Neuron (in vitro differentiated cells): Measurements from ENCODE around the gene EDC3.

Experiments
- H2AFZ ChIP-seq: one replicate; pipeline ENCODE4 v1.6.1; 2013; ENCODE audit warnings: low read depth, mild to moderate bottlenecking, inconsistent platforms, low read length, moderate library complexity
- H3K27me3 ChIP-seq: one replicate; pipeline ENCODE4 v1.6.1; 2013; ENCODE audit warnings: low read length; ENCODE audit not compliant: insufficient read depth
- H3K36me3 ChIP-seq: one replicate; pipeline ENCODE4 v1.6.1; 2013; ENCODE audit warnings: low read length; ENCODE audit not compliant: insufficient read depth
- H3K4me1 ChIP-seq: one replicate; pipeline ENCODE4 v1.6.1; 2013; ENCODE audit warnings: low read length; ENCODE audit not compliant: insufficient read depth
- H3K4me3 ChIP-seq: 2 replicates; pipeline ENCODE4 v1.5.1; 2013; ENCODE audit warnings: mild to moderate bottlenecking, low read length, moderate library complexity
- H3K9me3 ChIP-seq: one replicate; pipeline ENCODE4 v1.6.1; 2013; ENCODE audit warnings: low read length

Gene EDC3

DNA sequence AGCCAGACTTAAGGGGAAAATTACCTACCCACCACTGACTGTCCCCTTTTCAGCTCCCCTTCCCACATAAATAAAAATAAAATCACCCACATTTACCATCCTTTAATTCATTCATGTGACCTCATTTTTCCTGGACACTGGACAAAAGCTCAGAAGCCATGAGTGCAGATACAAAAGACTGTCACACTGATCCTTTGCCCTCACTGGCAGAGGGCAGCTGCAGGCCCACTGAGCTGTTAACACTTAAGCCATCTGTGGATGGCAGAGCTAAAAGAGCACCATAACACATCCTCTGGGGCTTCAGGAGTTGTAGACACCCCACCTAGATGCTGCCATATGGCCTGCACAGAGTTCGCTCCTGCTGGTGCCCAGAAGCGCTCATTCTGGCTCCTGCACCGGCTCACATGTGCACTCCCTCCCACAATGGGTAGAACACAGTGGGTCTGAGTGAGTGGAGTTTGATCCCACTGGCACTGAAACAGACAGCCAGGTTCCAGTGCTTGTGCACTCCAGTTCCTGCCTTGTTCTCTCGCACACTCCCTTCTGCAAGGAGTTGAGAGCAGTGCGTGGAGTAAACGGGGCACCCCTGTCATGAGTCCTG, 38.8 kb downstream of the EDC3 start:
- Histone ChIP-seq H3K4me1 (peaks cover 21% of the 10 kb centered on the region), H3K36me3 (peaks cover 13% of the 10 kb centered on the region), H3K27me3 (no peaks in the 10 kb centered on the region), H3K4me3 (no peak overlapping the region), H2AFZ (no peak overlapping the region), H3K9me3 (no peaks in the 10 kb centered on the region)

DNA sequence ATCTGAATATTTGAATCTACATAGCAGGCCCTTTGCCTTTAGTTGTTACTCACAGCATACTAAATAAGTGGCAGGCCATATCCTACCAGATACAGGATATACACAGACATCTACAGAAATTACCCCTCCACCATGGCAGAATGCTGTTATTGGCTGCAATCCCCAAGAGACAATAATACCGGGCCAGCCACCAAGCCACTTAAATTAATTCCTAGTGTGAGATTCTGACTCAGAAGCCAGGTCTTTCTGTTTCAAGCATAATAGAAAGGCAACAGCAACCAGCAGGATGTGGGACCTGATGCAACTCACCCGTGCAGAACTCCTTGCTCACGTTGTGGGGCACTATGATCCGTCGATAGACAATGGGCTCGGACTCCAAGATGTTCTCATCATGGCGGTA, 40.4 kb downstream of the EDC3 start:
- peaks cover 21% of the 10 kb centered on the region for H3K4me1 ChIP-seq
- H3K4me3 ChIP-seq = no peak overlapping the region
- no peaks in the 10 kb centered on the region for H3K9me3 ChIP-seq
- H2AFZ ChIP-seq = no peak overlapping the region
- H3K36me3 ChIP-seq = peaks cover 15% of the 10 kb centered on the region
- no peaks in the 10 kb centered on the region for H3K27me3 ChIP-seq

- Histone ChIP-seq H3K36me3 (peaks cover 17% of the 10 kb centered on the region), H3K27me3 (no peaks in the 10 kb centered on the region), H3K4me3 (no peak overlapping the region), H2AFZ (no peak overlapping the region), H3K9me3 (no peaks in the 10 kb centered on the region), H3K4me1 (peaks cover 21% of the 10 kb centered on the region)
Observed at GRCh38 chr15:74653426-74654102, 42.3 kb downstream of the EDC3 start.

DNA sequence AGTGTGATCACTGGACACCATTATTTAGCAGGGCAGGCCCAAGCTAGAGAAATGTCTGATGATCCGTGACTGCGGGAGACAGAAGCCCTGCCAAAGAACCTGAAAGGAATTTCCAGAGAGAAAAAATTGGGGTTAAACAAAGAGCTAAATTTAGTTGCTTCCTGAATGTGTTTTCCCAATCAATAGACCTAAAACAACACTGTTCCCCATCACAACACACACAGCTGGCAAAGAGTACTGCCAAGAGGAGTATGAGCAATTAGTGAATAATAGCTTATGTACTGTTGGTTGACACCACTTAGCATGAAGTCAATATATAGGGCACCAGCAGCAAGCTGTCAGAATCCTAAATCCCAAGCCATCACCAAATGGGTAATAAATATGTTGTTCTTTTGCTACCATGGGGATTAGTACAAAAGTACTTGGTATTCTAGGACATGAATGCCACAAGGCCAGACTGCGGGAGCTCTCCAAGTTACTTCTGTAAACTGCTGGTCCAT, 44.5 kb downstream of the EDC3 start:
- Histone ChIP-seq H3K27me3 (no peaks in the 10 kb centered on the region), H3K4me1 (peaks cover 2% of the 10 kb centered on the region), H3K36me3 (peaks cover 17% of the 10 kb centered on the region), H3K9me3 (no peaks in the 10 kb centered on the region), H2AFZ (no peak overlapping the region), H3K4me3 (no peak overlapping the region)

GRCh38 chr15:74648051-74648842, 47.6 kb downstream of the EDC3 start:
- Histone ChIP-seq H2AFZ (no peak overlapping the region), H3K9me3 (no peaks in the 10 kb centered on the region), H3K4me1 (peaks cover 3% of the 10 kb centered on the region), H3K36me3 (peaks cover 8% of the 10 kb centered on the region), H3K27me3 (no peaks in the 10 kb centered on the region), H3K4me3 (no peak overlapping the region)

DNA sequence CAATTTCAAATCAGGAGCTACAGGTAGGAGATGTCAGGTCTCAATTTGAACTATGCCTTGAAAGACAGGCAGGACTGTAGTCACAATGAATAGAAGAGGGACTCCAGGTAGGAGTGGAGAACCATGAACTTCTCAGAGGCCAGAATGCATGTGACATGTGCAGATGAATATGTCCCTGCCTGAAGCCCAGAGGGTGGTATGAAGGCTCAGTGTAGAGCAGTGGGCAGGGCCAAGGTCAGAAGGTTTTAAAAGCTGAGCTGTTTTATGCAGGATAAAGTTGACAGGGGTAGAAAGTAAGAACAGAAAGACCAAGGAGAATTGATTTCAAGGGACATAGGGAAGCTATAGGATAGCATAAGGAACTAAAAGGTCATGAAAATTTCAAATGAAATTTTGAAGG, 49.3 kb downstream of the EDC3 start:
- Histone ChIP-seq H3K4me3 (no peak overlapping the region), H3K4me1 (peaks cover 10% of the 10 kb centered on the region), H3K27me3 (no peaks in the 10 kb centered on the region), H3K9me3 (no peaks in the 10 kb centered on the region), H2AFZ (no peak overlapping the region), H3K36me3 (peaks cover 8% of the 10 kb centered on the region)

DNA sequence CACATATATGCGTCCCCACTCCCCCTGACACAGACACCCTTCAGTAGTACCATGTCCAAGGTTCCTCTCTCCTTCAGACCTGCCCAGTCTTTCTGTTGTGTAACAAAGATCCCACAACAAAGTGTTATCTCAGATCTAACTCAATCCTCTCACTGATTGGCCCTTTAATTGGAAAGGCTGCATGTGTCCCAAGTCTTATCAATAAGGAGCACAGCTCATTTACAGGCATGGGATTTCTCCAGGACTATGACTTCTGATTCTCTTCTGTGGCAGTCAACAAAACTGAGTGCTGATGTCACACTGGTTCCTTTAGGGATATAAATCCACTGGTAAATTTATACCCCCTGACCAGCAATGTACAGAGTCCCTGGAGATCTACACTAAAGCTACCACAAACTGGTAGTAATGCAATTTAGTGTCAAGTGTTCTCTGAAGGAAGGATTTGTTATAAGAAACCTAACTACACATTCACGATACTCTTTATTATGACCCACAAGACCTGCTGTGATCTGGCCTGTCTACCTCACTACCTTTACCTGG, 52.1 kb downstream of the EDC3 start:
- peaks cover 25% of the 10 kb centered on the region for H3K36me3 ChIP-seq
- H3K4me3 ChIP-seq = no peak overlapping the region
- H3K4me1 ChIP-seq = peaks cover 10% of the 10 kb centered on the region

GRCh38 chr15:74642734-74643664, 52.8 kb downstream of the EDC3 start:
- H3K9me3 ChIP-seq = no peaks in the 10 kb centered on the region
- peaks cover 10% of the 10 kb centered on the region for H3K4me1 ChIP-seq
- H2AFZ ChIP-seq = no peak overlapping the region
- no peaks in the 10 kb centered on the region for H3K27me3 ChIP-seq
- peaks cover 28% of the 10 kb centered on the region for H3K36me3 ChIP-seq
- H3K4me3 ChIP-seq = no peak overlapping the region

More for the DNA sequence above, 52.1 kb downstream of the EDC3 start:
- no peaks in the 10 kb centered on the region for H3K9me3 ChIP-seq
- no peak overlapping the region for H2AFZ ChIP-seq
- H3K27me3 ChIP-seq = no peaks in the 10 kb centered on the region

DNA sequence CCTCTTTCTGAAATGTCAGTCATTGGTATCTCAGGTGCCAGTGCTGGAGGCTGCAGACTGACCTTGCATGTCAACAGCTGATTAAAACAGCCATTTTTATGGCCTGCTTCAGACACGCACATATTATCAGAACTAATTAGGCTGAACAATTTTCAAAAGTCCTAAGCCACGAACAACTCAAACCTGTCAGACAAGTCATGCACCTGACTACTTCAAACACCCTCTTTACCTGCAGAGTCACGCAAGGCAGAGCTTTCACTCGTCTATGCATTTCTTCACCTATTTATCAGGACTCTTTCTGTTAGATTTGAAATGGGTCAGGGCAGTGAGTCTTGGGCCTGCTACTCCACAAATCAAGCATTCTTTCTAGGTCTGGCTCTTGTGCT, 53.5 kb downstream of the EDC3 start:
- Histone ChIP-seq H2AFZ (no peak overlapping the region), H3K36me3 (peaks cover 34% of the 10 kb centered on the region)

GRCh38 chr15:74641151-74641550, 54.7 kb downstream of the EDC3 start:
- Histone ChIP-seq H3K36me3 (peaks cover 44% of the 10 kb centered on the region), H3K9me3 (no peaks in the 10 kb centered on the region), H3K4me3 (no peak overlapping the region), H2AFZ (no peak overlapping the region), H3K27me3 (no peaks in the 10 kb centered on the region), H3K4me1 (peaks cover 10% of the 10 kb centered on the region)

More for the DNA sequence above, 53.5 kb downstream of the EDC3 start:
- Histone ChIP-seq H3K4me3 (no peak overlapping the region), H3K4me1 (peaks cover 10% of the 10 kb centered on the region), H3K27me3 (no peaks in the 10 kb centered on the region), H3K9me3 (no peaks in the 10 kb centered on the region)

DNA sequence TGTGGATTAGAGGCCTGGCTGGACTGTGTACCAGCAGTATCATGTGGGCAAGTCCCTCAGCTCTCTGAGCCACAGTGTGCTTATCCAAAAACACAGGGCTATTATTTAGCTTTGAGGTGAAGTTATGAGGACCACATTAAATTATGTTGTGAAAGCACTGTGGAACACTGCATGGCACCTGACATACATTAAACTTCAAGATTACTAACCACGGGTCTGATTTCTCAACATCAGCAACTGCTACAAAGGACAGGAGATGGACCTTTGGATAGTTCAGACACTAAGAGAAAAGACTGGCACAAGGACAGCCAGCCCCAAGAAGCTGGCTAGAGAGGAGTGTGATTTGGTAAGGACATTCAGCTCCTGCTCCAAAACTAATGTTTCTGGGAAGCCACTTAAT, 58.8 kb downstream of the EDC3 start:
- no peaks in the 10 kb centered on the region for H3K27me3 ChIP-seq
- H2AFZ ChIP-seq = no peak overlapping the region
- no peaks in the 10 kb centered on the region for H3K9me3 ChIP-seq
- no peak overlapping the region for H3K4me3 ChIP-seq
- H3K36me3 ChIP-seq = peaks cover 71% of the 10 kb centered on the region
- no peaks in the 10 kb centered on the region for H3K4me1 ChIP-seq

- H3K4me3 ChIP-seq = no peak overlapping the region
- no peak overlapping the region for H2AFZ ChIP-seq
- peaks cover 78% of the 10 kb centered on the region for H3K36me3 ChIP-seq
- no peaks in the 10 kb centered on the region for H3K4me1 ChIP-seq
- no peaks in the 10 kb centered on the region for H3K9me3 ChIP-seq
- H3K27me3 ChIP-seq = no peaks in the 10 kb centered on the region
Observed at GRCh38 chr15:74635228-74635627, 60.6 kb downstream of the EDC3 start.
